ENCODE data around the gene SCAMP4.

SCAMP4 gene

GRCh38 chr19:1911098-1911497 is 5.9 kb downstream of the SCAMP4 start:
- WGBS (ENCODE audit: insufficient coverage): 96% methylated on average over 12 of the region's 13 CpGs
- ChIA-PET CTCF (interaction anchor here (1.0 to 1.6 kb wide), 5 partner anchors 15 to 46 kb away, joined by 3 to 6 read pairs (median 3); no protein-coding TSS in a partner anchor), POLR2A (no interaction called here)
- Histone ChIP-seq H3K4me3 (ENCODE audit: control insufficient read depth in 1 of 7, extremely low read depth in 1 of 7, insufficient read depth in 4 of 7, low read depth in 2 of 7, low read length in 6 of 7) (no peak overlapping the region), H3K4me1 (ENCODE audit: control extremely low read depth in 1 of 4, control insufficient read depth in 4 of 4, insufficient read depth in 4 of 4, low read length in 3 of 4) (peaks cover 0 to 31% (median 23%) of the 10 kb centered on the region in 4 experiments), H3K36me3 (ENCODE audit: control insufficient read depth in 4 of 4, insufficient read depth in 4 of 4, low read length in 3 of 4) (peaks cover 0 to 41% (median 18%) of the 10 kb centered on the region in 4 experiments), H3K27me3 (replicated peaks in 2 of 5; ENCODE audit: control insufficient read depth in 4 of 5, insufficient read depth in 5 of 5, low read length in 4 of 5) (no peaks in the 10 kb centered on the region), H3K27ac (ENCODE audit: insufficient read depth in 1 of 2, low read depth in 1 of 2, low read length in 2 of 2, poor library complexity in 1 of 2, severe bottlenecking in 2 of 2) (no peak overlapping the region), H3K9me3 (ENCODE audit: control extremely low read depth in 1 of 5, control insufficient read depth in 4 of 5, insufficient read depth in 2 of 5, low read depth in 1 of 5, low read length in 4 of 5) (no peaks in the 10 kb centered on the region)
- DNase-seq: no peak

- Histone ChIP-seq H3K27me3 (replicated peaks in 2 of 5; ENCODE audit: control insufficient read depth in 4 of 5, insufficient read depth in 5 of 5, low read length in 4 of 5) (no peaks in the 10 kb centered on the region), H3K4me1 (ENCODE audit: control extremely low read depth in 1 of 4, control insufficient read depth in 4 of 4, insufficient read depth in 4 of 4, low read length in 3 of 4) (peaks cover 0 to 33% (median 27%) of the 10 kb centered on the region in 4 experiments), H3K27ac (ENCODE audit: insufficient read depth in 1 of 2, low read depth in 1 of 2, low read length in 2 of 2, poor library complexity in 1 of 2, severe bottlenecking in 2 of 2) (no peak overlapping the region), H3K4me3 (ENCODE audit: control insufficient read depth in 1 of 7, extremely low read depth in 1 of 7, insufficient read depth in 4 of 7, low read depth in 2 of 7, low read length in 6 of 7) (no peak overlapping the region), H3K36me3 (ENCODE audit: control insufficient read depth in 4 of 4, insufficient read depth in 4 of 4, low read length in 3 of 4) (peaks cover 0 to 48% (median 18%) of the 10 kb centered on the region in 4 experiments), H3K9me3 (ENCODE audit: control extremely low read depth in 1 of 5, control insufficient read depth in 4 of 5, insufficient read depth in 2 of 5, low read depth in 1 of 5, low read length in 4 of 5) (no peaks in the 10 kb centered on the region)
- 98% methylated on average over 36 of the region's 37 CpGs for WGBS (ENCODE audit: insufficient coverage)
- POLR2A ChIA-PET: no interaction called here
- DNase-seq: no peak
- CTCF ChIA-PET: interaction anchor here (1.1 to 1.6 kb wide), 3 partner anchors 24 to 47 kb away, joined by 3 to 6 read pairs (median 4); no protein-coding TSS in a partner anchor
These were observed 6.8 kb downstream of the SCAMP4 start for GRCh38 chr19:1911995-1912394.

GRCh38 chr19:1912760-1913505 is 7.7 kb downstream of the SCAMP4 start:
- POLR2A ChIA-PET: no interaction called here
- H3K27ac ChIP-seq (ENCODE audit: insufficient read depth in 1 of 2, low read depth in 1 of 2, low read length in 2 of 2, poor library complexity in 1 of 2, severe bottlenecking in 2 of 2): no peak overlapping the region
- H3K4me3 ChIP-seq (ENCODE audit: control insufficient read depth in 1 of 7, extremely low read depth in 1 of 7, insufficient read depth in 4 of 7, low read depth in 2 of 7, low read length in 6 of 7): no peak overlapping the region
- peaks cover 0 to 31% (median 29%) of the 10 kb centered on the region in 4 experiments for H3K4me1 ChIP-seq (ENCODE audit: control extremely low read depth in 1 of 4, control insufficient read depth in 4 of 4, insufficient read depth in 4 of 4, low read length in 3 of 4)
- no peaks in the 10 kb centered on the region for H3K27me3 ChIP-seq (replicated peaks in 2 of 5; ENCODE audit: control insufficient read depth in 4 of 5, insufficient read depth in 5 of 5, low read length in 4 of 5)
- peaks cover 0 to 51% (median 20%) of the 10 kb centered on the region in 4 experiments for H3K36me3 ChIP-seq (ENCODE audit: control insufficient read depth in 4 of 4, insufficient read depth in 4 of 4, low read length in 3 of 4)
- 97% methylated on average over 59 of the region's 77 CpGs for WGBS (ENCODE audit: insufficient coverage)
- H3K9me3 ChIP-seq (ENCODE audit: control extremely low read depth in 1 of 5, control insufficient read depth in 4 of 5, insufficient read depth in 2 of 5, low read depth in 1 of 5, low read length in 4 of 5): no peaks in the 10 kb centered on the region
- DNase-seq: no peak
- CTCF ChIA-PET: interaction anchor here (1.9 kb wide), 1 partner anchor 17 kb away, joined by 6 read pairs; no protein-coding TSS in a partner anchor

- POLR2A ChIA-PET: no interaction called here
- H3K27ac ChIP-seq (ENCODE audit: insufficient read depth in 1 of 2, low read depth in 1 of 2, low read length in 2 of 2, poor library complexity in 1 of 2, severe bottlenecking in 2 of 2): no peak overlapping the region
- H3K4me3 ChIP-seq (ENCODE audit: control insufficient read depth in 1 of 7, extremely low read depth in 1 of 7, insufficient read depth in 4 of 7, low read depth in 2 of 7, low read length in 6 of 7): no peak overlapping the region
- peaks cover 0 to 25% (median 21%) of the 10 kb centered on the region in 4 experiments for H3K4me1 ChIP-seq (ENCODE audit: control extremely low read depth in 1 of 4, control insufficient read depth in 4 of 4, insufficient read depth in 4 of 4, low read length in 3 of 4)
- H3K9me3 ChIP-seq (ENCODE audit: control extremely low read depth in 1 of 5, control insufficient read depth in 4 of 5, insufficient read depth in 2 of 5, low read depth in 1 of 5, low read length in 4 of 5): no peaks in the 10 kb centered on the region
- DNase-seq: no peak
- H3K27me3 ChIP-seq (replicated peaks in 2 of 5; ENCODE audit: control insufficient read depth in 4 of 5, insufficient read depth in 5 of 5, low read length in 4 of 5): no peaks in the 10 kb centered on the region
- CTCF ChIA-PET: interaction anchor here (0.6 to 1.9 kb wide), 2 partner anchors 16 to 160 kb away, joined by 3 to 6 read pairs; no protein-coding TSS in a partner anchor
- H3K36me3 ChIP-seq (ENCODE audit: control insufficient read depth in 4 of 4, insufficient read depth in 4 of 4, low read length in 3 of 4): peaks cover 0 to 59% (median 23%) of the 10 kb centered on the region in 4 experiments
- 95% methylated on average over 14 of the region's 23 CpGs for WGBS (ENCODE audit: insufficient coverage)
These were observed 8.8 kb downstream of the SCAMP4 start for GRCh38 chr19:1913781-1914577.

GRCh38 chr19:1914826-1915341 is 9.7 kb downstream of the SCAMP4 start:
- Histone ChIP-seq H3K9me3 (ENCODE audit: control extremely low read depth in 1 of 5, control insufficient read depth in 4 of 5, insufficient read depth in 2 of 5, low read depth in 1 of 5, low read length in 4 of 5) (no peaks in the 10 kb centered on the region), H3K36me3 (ENCODE audit: control insufficient read depth in 4 of 4, insufficient read depth in 4 of 4, low read length in 3 of 4) (peaks cover 0 to 62% (median 27%) of the 10 kb centered on the region in 4 experiments), H3K4me3 (ENCODE audit: control insufficient read depth in 1 of 7, extremely low read depth in 1 of 7, insufficient read depth in 4 of 7, low read depth in 2 of 7, low read length in 6 of 7) (no peak overlapping the region), H3K27me3 (replicated peaks in 2 of 5; ENCODE audit: control insufficient read depth in 4 of 5, insufficient read depth in 5 of 5, low read length in 4 of 5) (no peaks in the 10 kb centered on the region), H3K27ac (ENCODE audit: insufficient read depth in 1 of 2, low read depth in 1 of 2, low read length in 2 of 2, poor library complexity in 1 of 2, severe bottlenecking in 2 of 2) (no peak overlapping the region), H3K4me1 (ENCODE audit: control extremely low read depth in 1 of 4, control insufficient read depth in 4 of 4, insufficient read depth in 4 of 4, low read length in 3 of 4) (peaks cover 0 to 16% (median 12%) of the 10 kb centered on the region in 4 experiments)
- POLR2A ChIA-PET: no interaction called here
- no peak for DNase-seq
- CTCF ChIA-PET: no interaction called here
- 97% methylated on average over 23 of the region's 23 CpGs for WGBS (ENCODE audit: insufficient coverage)

GRCh38 chr19:1917146-1917545 is 11.9 kb downstream of the SCAMP4 start:
- Histone ChIP-seq H3K27ac (ENCODE audit: insufficient read depth in 1 of 2, low read depth in 1 of 2, low read length in 2 of 2, poor library complexity in 1 of 2, severe bottlenecking in 2 of 2) (no peak overlapping the region), H3K4me1 (ENCODE audit: control extremely low read depth in 1 of 4, control insufficient read depth in 4 of 4, insufficient read depth in 4 of 4, low read length in 3 of 4) (peaks cover 0 to 11% (median 7%) of the 10 kb centered on the region in 4 experiments), H3K4me3 (ENCODE audit: control insufficient read depth in 1 of 7, extremely low read depth in 1 of 7, insufficient read depth in 4 of 7, low read depth in 2 of 7, low read length in 6 of 7) (no peak overlapping the region), H3K9me3 (ENCODE audit: control extremely low read depth in 1 of 5, control insufficient read depth in 4 of 5, insufficient read depth in 2 of 5, low read depth in 1 of 5, low read length in 4 of 5) (no peaks in the 10 kb centered on the region), H3K36me3 (ENCODE audit: control insufficient read depth in 4 of 4, insufficient read depth in 4 of 4, low read length in 3 of 4) (peaks cover 0 to 79% (median 37%) of the 10 kb centered on the region in 4 experiments), H3K27me3 (replicated peaks in 2 of 5; ENCODE audit: control insufficient read depth in 4 of 5, insufficient read depth in 5 of 5, low read length in 4 of 5) (no peaks in the 10 kb centered on the region)
- POLR2A ChIA-PET: no interaction called here
- 28% methylated on average over 9 of the region's 17 CpGs for WGBS (ENCODE audit: insufficient coverage)
- CTCF ChIA-PET: interaction anchor here (1.8 kb wide), 1 partner anchor 31 kb away, joined by 3 read pairs; no protein-coding TSS in a partner anchor
- DNase-seq: peak; percentile 38 to 76 (median 73)
